Suprapubic skin (tissue), 4 donors: Measurements from ENCODE around the gene TNIK. TPM values are rescaled to one million over a fixed set of nuclear protein-coding genes. Genes with fewer than 3 reads are reported as not detected.
"Not testable (repeated sequence)": the region's sequence is repeated elsewhere in the genome, so short reads cannot be mapped to it uniquely, and the experiment has no call there.

ENCODE experiments used
- DNase-seq, 2 donors: peaks; one replicate each; pipeline ENCODE4 v3.0.0-alpha.2; 2019; ENCODE audit warnings: low spot score in 2 of 2
- H3K27ac ChIP-seq: fragments of 200-600 bp; sonication (generic); one replicate; pipeline ENCODE4 v1.5.1; 2019
- H3K27me3 ChIP-seq: fragments of 200-600 bp; sonication (generic); one replicate; pipeline ENCODE4 v1.5.1; 2019
- H3K36me3 ChIP-seq: fragments of 200-600 bp; sonication (generic); one replicate; pipeline ENCODE4 v1.5.1; 2019
- H3K4me1 ChIP-seq: fragments of 200-600 bp; sonication (generic); one replicate; pipeline ENCODE4 v1.5.1; 2019
- H3K4me3 ChIP-seq: fragments of 200-600 bp; sonication (generic); one replicate; pipeline ENCODE4 v1.5.1; 2019; ENCODE audit warnings: mild to moderate bottlenecking
- H3K9me3 ChIP-seq: fragments of 200-600 bp; sonication (generic); one replicate; pipeline ENCODE4 v1.5.1; 2019
- CTCF ChIP-seq, 2 donors: fragments of 200-600 bp in 1 of 2; fragments of 450-650 bp in 1 of 2; sonication (generic) in 1 of 2; IDR thresholded peaks; one replicate each; pipeline ENCODE4 v1.5.1; 2016 to 2019; ENCODE audit warnings: antibody characterized with exemption in 2 of 2, mild to moderate bottlenecking in 1 of 2, moderate library complexity in 1 of 2
- EP300 ChIP-seq: sonication (generic); formaldehyde crosslinking; IDR thresholded peaks from one replicate; pipeline ENCODE4 v1.6.1; 2017; ENCODE audit warnings: antibody characterized with exemption
- POLR2A ChIP-seq, 2 donors: fragments of 450-650 bp; IDR thresholded peaks; one replicate each; pipeline ENCODE4 v1.6.1; 2017; ENCODE audit warnings: antibody characterized with exemption in 2 of 2, mild to moderate bottlenecking in 2 of 2, moderate library complexity in 2 of 2
- POLR2AphosphoS5 ChIP-seq, 3 donors: sonication (generic); formaldehyde crosslinking; IDR thresholded peaks; one replicate each; pipeline ENCODE4 v1.6.1; 2017; ENCODE audit warnings: antibody characterized with exemption in 3 of 3
- WGBS: methylation state at CpG from one replicate; pipeline ENCODE4 v1.1.5; 2018; 5-methylcytosine and 5-hydroxymethylcytosine counted together
- total RNA-seq, 4 donors: library from RNA; depleted of rRNA; stranded (reverse); fragments of >200 nt; gene quantifications; one replicate each; pipeline ENCODE4 v1.1.0, GENCODE V29; 2016

TNIK gene
- total RNA-seq, 4 donors from 2014 or later: 2.0 to 4.3 (median 3.1) TPM

GRCh38 chr3:171388527-171388926 lies 71.7 kb downstream of the TNIK start:
- Histone ChIP-seq H3K4me1 (no peaks in the 10 kb centered on the region), H3K36me3 (no peaks in the 10 kb centered on the region), H3K27ac (no peak overlapping the region), H3K27me3 (no peaks in the 10 kb centered on the region), H3K4me3 (no peak overlapping the region), H3K9me3 (no peaks in the 10 kb centered on the region)
- no peak for TF ChIP-seq CTCF (IDR thresholded peaks at IDR 0.05)
- no peak for TF ChIP-seq POLR2A (IDR thresholded peaks at IDR 0.05)
- no peak for TF ChIP-seq POLR2AphosphoS5 (IDR thresholded peaks at IDR 0.05)
- TF ChIP-seq EP300: no peak
- DNase-seq: no peak
- WGBS: 71% methylated on average over 1 of the region's 1 CpG

- TF ChIP-seq EP300 (no peak), POLR2AphosphoS5 (IDR thresholded peaks at IDR 0.05) (no peak), POLR2A (IDR thresholded peaks at IDR 0.05) (no peak), CTCF (IDR thresholded peaks at IDR 0.05) (no peak)
- Histone ChIP-seq H3K27me3 (no peaks in the 10 kb centered on the region), H3K4me1 (no peaks in the 10 kb centered on the region), H3K4me3 (no peak overlapping the region), H3K27ac (no peak overlapping the region), H3K36me3 (no peaks in the 10 kb centered on the region), H3K9me3 (no peaks in the 10 kb centered on the region)
- DNase-seq: no peak
These were observed 73.1 kb downstream of the TNIK start for GRCh38 chr3:171387062-171387461.

- TF ChIP-seq CTCF (IDR thresholded peaks at IDR 0.05) (no peak), POLR2AphosphoS5 (IDR thresholded peaks at IDR 0.05) (no peak), EP300 (no peak), POLR2A (IDR thresholded peaks at IDR 0.05) (no peak)
- Histone ChIP-seq H3K27me3 (no peaks in the 10 kb centered on the region), H3K4me3 (no peak overlapping the region), H3K36me3 (no peaks in the 10 kb centered on the region), H3K27ac (no peak overlapping the region), H3K9me3 (no peaks in the 10 kb centered on the region), H3K4me1 (no peaks in the 10 kb centered on the region)
- 94% methylated on average over 5 of the region's 5 CpGs for WGBS
- DNase-seq: no peak
These were observed 75.1 kb downstream of the TNIK start for GRCh38 chr3:171385086-171385485.

- no peaks in the 10 kb centered on the region for H3K36me3 ChIP-seq
- WGBS: 86% methylated on average over 3 of the region's 3 CpGs
- TF ChIP-seq CTCF (IDR thresholded peaks at IDR 0.05) (no peak), POLR2AphosphoS5 (IDR thresholded peaks at IDR 0.05) (no peak), POLR2A (IDR thresholded peaks at IDR 0.05) (no peak), EP300 (no peak)
- no peak overlapping the region for H3K4me3 ChIP-seq
- no peaks in the 10 kb centered on the region for H3K4me1 ChIP-seq
- no peaks in the 10 kb centered on the region for H3K9me3 ChIP-seq
- no peaks in the 10 kb centered on the region for H3K27me3 ChIP-seq
- no peak for DNase-seq
- H3K27ac ChIP-seq: no peak overlapping the region
These were observed 75.9 kb downstream of the TNIK start for GRCh38 chr3:171384101-171384891.

- no peak overlapping the region for H3K27ac ChIP-seq
- TF ChIP-seq POLR2A (IDR thresholded peaks at IDR 0.05): no peak
- TF ChIP-seq EP300: no peak
- TF ChIP-seq CTCF (IDR thresholded peaks at IDR 0.05): no peak
- TF ChIP-seq POLR2AphosphoS5 (IDR thresholded peaks at IDR 0.05): no peak
- H3K4me3 ChIP-seq: no peak overlapping the region
- WGBS: 46% methylated on average over 5 of the region's 5 CpGs
- H3K4me1 ChIP-seq: no peaks in the 10 kb centered on the region
- no peaks in the 10 kb centered on the region for H3K36me3 ChIP-seq
- H3K27me3 ChIP-seq: no peaks in the 10 kb centered on the region
- DNase-seq: no peak
- no peaks in the 10 kb centered on the region for H3K9me3 ChIP-seq
These were observed 76.8 kb downstream of the TNIK start for GRCh38 chr3:171383206-171384018.

GRCh38 chr3:171382347-171382746 lies 77.9 kb downstream of the TNIK start:
- not testable (repeated sequence) for H3K9me3 ChIP-seq, H3K27me3 ChIP-seq, H3K4me3 ChIP-seq, DNase-seq, H3K27ac ChIP-seq, H3K36me3 ChIP-seq, H3K4me1 ChIP-seq
- WGBS: 96% methylated on average over 4 of the region's 4 CpGs
